ENCODE measurements around the gene ERBB4.

The ERBB4 gene

GRCh38 chr2:211846714-211847113 is 691.9 kb downstream of the ERBB4 start:
- Mint-ChIP-seq H3K27ac (no peak overlapping the region), H3K9me3 (no peaks in the 10 kb centered on the region), H3K4me3 (no peak overlapping the region), H3K4me1 (ENCODE audit: low read depth) (no peaks in the 10 kb centered on the region), H3K36me3 (ENCODE audit: low read depth) (no peaks in the 10 kb centered on the region), H3K27me3 (ENCODE audit: low read depth) (no peaks in the 10 kb centered on the region)
- no peak for DNase-seq (ENCODE audit: low spot score)

GRCh38 chr2:211846036-211846400 is 692.6 kb downstream of the ERBB4 start:
- Mint-ChIP-seq H3K9me3 (no peaks in the 10 kb centered on the region), H3K4me1 (ENCODE audit: low read depth) (no peaks in the 10 kb centered on the region), H3K4me3 (no peak overlapping the region), H3K27me3 (ENCODE audit: low read depth) (no peaks in the 10 kb centered on the region), H3K36me3 (ENCODE audit: low read depth) (no peaks in the 10 kb centered on the region), H3K27ac (no peak overlapping the region)
- no peak for DNase-seq (ENCODE audit: low spot score)

GRCh38 chr2:211845338-211846035 is 693.1 kb downstream of the ERBB4 start:
- no peaks in the 10 kb centered on the region for H3K9me3 Mint-ChIP-seq
- no peak for DNase-seq (ENCODE audit: low spot score)
- H3K27me3 Mint-ChIP-seq (ENCODE audit: low read depth), result no peaks in the 10 kb centered on the region

GRCh38 chr2:211837706-211838105 is 700.9 kb downstream of the ERBB4 start:
- no peak for DNase-seq (ENCODE audit: low spot score)
- Mint-ChIP-seq H3K4me1 (ENCODE audit: low read depth) (no peaks in the 10 kb centered on the region), H3K27me3 (ENCODE audit: low read depth) (no peaks in the 10 kb centered on the region)

More at GRCh38 chr2:211845338-211846035, 693.1 kb downstream of the ERBB4 start:
- Mint-ChIP-seq H3K4me3 (no peak overlapping the region), H3K27ac (no peak overlapping the region), H3K36me3 (ENCODE audit: low read depth) (no peaks in the 10 kb centered on the region), H3K4me1 (ENCODE audit: low read depth) (no peaks in the 10 kb centered on the region)

GRCh38 chr2:211837206-211837605 is 701.4 kb downstream of the ERBB4 start:
- no peaks in the 10 kb centered on the region for H3K9me3 Mint-ChIP-seq

More at GRCh38 chr2:211837706-211838105, 700.9 kb downstream of the ERBB4 start:
- no peak overlapping the region for H3K4me3 Mint-ChIP-seq
- no peaks in the 10 kb centered on the region for H3K36me3 Mint-ChIP-seq (ENCODE audit: low read depth)
- no peaks in the 10 kb centered on the region for H3K9me3 Mint-ChIP-seq
- no peak overlapping the region for H3K27ac Mint-ChIP-seq

GRCh38 chr2:211836409-211836808 is 702.2 kb downstream of the ERBB4 start:
- Mint-ChIP-seq H3K36me3 (ENCODE audit: low read depth) (no peaks in the 10 kb centered on the region), H3K9me3 (no peaks in the 10 kb centered on the region), H3K27ac (no peak overlapping the region), H3K27me3 (ENCODE audit: low read depth) (no peaks in the 10 kb centered on the region), H3K4me1 (ENCODE audit: low read depth) (no peaks in the 10 kb centered on the region), H3K4me3 (no peak overlapping the region)
- no peak for DNase-seq (ENCODE audit: low spot score)

More at GRCh38 chr2:211837206-211837605, 701.4 kb downstream of the ERBB4 start:
- DNase-seq (ENCODE audit: low spot score), result no peak
- no peak overlapping the region for H3K27ac Mint-ChIP-seq
- no peaks in the 10 kb centered on the region for H3K4me1 Mint-ChIP-seq (ENCODE audit: low read depth)
- H3K27me3 Mint-ChIP-seq (ENCODE audit: low read depth), result no peaks in the 10 kb centered on the region
- H3K36me3 Mint-ChIP-seq (ENCODE audit: low read depth), result no peaks in the 10 kb centered on the region
- no peak overlapping the region for H3K4me3 Mint-ChIP-seq

- no peaks in the 10 kb centered on the region for H3K36me3 Mint-ChIP-seq (ENCODE audit: low read depth)
- H3K27ac Mint-ChIP-seq, result no peak overlapping the region
- no peaks in the 10 kb centered on the region for H3K4me1 Mint-ChIP-seq (ENCODE audit: low read depth)
- DNase-seq (ENCODE audit: low spot score), result no peak
- no peak overlapping the region for H3K4me3 Mint-ChIP-seq
- no peaks in the 10 kb centered on the region for H3K27me3 Mint-ChIP-seq (ENCODE audit: low read depth)
- H3K9me3 Mint-ChIP-seq, result no peaks in the 10 kb centered on the region
Observed at GRCh38 chr2:211835695-211836094, 702.9 kb downstream of the ERBB4 start.

GRCh38 chr2:211833582-211834279 is 704.9 kb downstream of the ERBB4 start:
- Mint-ChIP-seq H3K4me1 (ENCODE audit: low read depth) (no peaks in the 10 kb centered on the region), H3K27ac (no peak overlapping the region), H3K4me3 (no peak overlapping the region), H3K36me3 (ENCODE audit: low read depth) (no peaks in the 10 kb centered on the region), H3K9me3 (no peaks in the 10 kb centered on the region), H3K27me3 (ENCODE audit: low read depth) (no peaks in the 10 kb centered on the region)
- no peak for DNase-seq (ENCODE audit: low spot score)

GRCh38 chr2:211829725-211830124 is 708.9 kb downstream of the ERBB4 start:
- Mint-ChIP-seq H3K27me3 (ENCODE audit: low read depth) (no peaks in the 10 kb centered on the region), H3K4me3 (no peak overlapping the region), H3K27ac (no peak overlapping the region), H3K4me1 (ENCODE audit: low read depth) (no peaks in the 10 kb centered on the region), H3K36me3 (ENCODE audit: low read depth) (no peaks in the 10 kb centered on the region), H3K9me3 (no peaks in the 10 kb centered on the region)
- no peak for DNase-seq (ENCODE audit: low spot score)

GRCh38 chr2:211823886-211824479 is 714.6 kb downstream of the ERBB4 start:
- no peak overlapping the region for H3K27ac Mint-ChIP-seq
- no peaks in the 10 kb centered on the region for H3K27me3 Mint-ChIP-seq (ENCODE audit: low read depth)
- H3K9me3 Mint-ChIP-seq, result no peaks in the 10 kb centered on the region
- H3K4me3 Mint-ChIP-seq, result no peak overlapping the region
- DNase-seq (ENCODE audit: low spot score), result no peak
- H3K4me1 Mint-ChIP-seq (ENCODE audit: low read depth), result no peaks in the 10 kb centered on the region
- H3K36me3 Mint-ChIP-seq (ENCODE audit: low read depth), result no peaks in the 10 kb centered on the region

- no peaks in the 10 kb centered on the region for H3K27me3 Mint-ChIP-seq (ENCODE audit: low read depth)
- DNase-seq (ENCODE audit: low spot score), result no peak
- H3K4me3 Mint-ChIP-seq, result no peak overlapping the region
- H3K36me3 Mint-ChIP-seq (ENCODE audit: low read depth), result no peaks in the 10 kb centered on the region
- no peak overlapping the region for H3K27ac Mint-ChIP-seq
- no peaks in the 10 kb centered on the region for H3K4me1 Mint-ChIP-seq (ENCODE audit: low read depth)
- no peaks in the 10 kb centered on the region for H3K9me3 Mint-ChIP-seq
Observed at GRCh38 chr2:211822686-211823335, 715.8 kb downstream of the ERBB4 start.

GRCh38 chr2:211816754-211817153 is 721.8 kb downstream of the ERBB4 start:
- Mint-ChIP-seq H3K4me1 (ENCODE audit: low read depth) (no peaks in the 10 kb centered on the region), H3K27me3 (ENCODE audit: low read depth) (no peaks in the 10 kb centered on the region), H3K36me3 (ENCODE audit: low read depth) (no peaks in the 10 kb centered on the region), H3K27ac (no peak overlapping the region), H3K9me3 (no peaks in the 10 kb centered on the region), H3K4me3 (no peak overlapping the region)
- no peak for DNase-seq (ENCODE audit: low spot score)

- Mint-ChIP-seq H3K36me3 (ENCODE audit: low read depth) (no peaks in the 10 kb centered on the region), H3K4me3 (no peak overlapping the region), H3K4me1 (ENCODE audit: low read depth) (no peaks in the 10 kb centered on the region), H3K9me3 (no peaks in the 10 kb centered on the region), H3K27ac (no peak overlapping the region), H3K27me3 (ENCODE audit: low read depth) (no peaks in the 10 kb centered on the region)
- DNase-seq (ENCODE audit: low spot score), result no peak
Observed at GRCh38 chr2:211812587-211812986, 726.0 kb downstream of the ERBB4 start.

GRCh38 chr2:211802666-211803065 is 735.9 kb downstream of the ERBB4 start:
- H3K27me3 Mint-ChIP-seq (ENCODE audit: low read depth), result no peaks in the 10 kb centered on the region
- no peaks in the 10 kb centered on the region for H3K4me1 Mint-ChIP-seq (ENCODE audit: low read depth)
- no peak for DNase-seq (ENCODE audit: low spot score)
- no peak overlapping the region for H3K4me3 Mint-ChIP-seq
- H3K9me3 Mint-ChIP-seq, result no peaks in the 10 kb centered on the region
- H3K36me3 Mint-ChIP-seq (ENCODE audit: low read depth), result no peaks in the 10 kb centered on the region
- no peak overlapping the region for H3K27ac Mint-ChIP-seq
